ENCODE measurements around the gene CRY2. TPM values are rescaled to one million over a fixed set of nuclear protein-coding genes. Genes with fewer than 3 reads are reported as not detected.
"Not testable (repeated sequence)": the region's sequence is repeated elsewhere in the genome, so short reads cannot be mapped to it uniquely, and the experiment has no call there.

The CRY2 gene
- total RNA-seq, 1 donor from 2014 or later = 62.3 TPM

DNA sequence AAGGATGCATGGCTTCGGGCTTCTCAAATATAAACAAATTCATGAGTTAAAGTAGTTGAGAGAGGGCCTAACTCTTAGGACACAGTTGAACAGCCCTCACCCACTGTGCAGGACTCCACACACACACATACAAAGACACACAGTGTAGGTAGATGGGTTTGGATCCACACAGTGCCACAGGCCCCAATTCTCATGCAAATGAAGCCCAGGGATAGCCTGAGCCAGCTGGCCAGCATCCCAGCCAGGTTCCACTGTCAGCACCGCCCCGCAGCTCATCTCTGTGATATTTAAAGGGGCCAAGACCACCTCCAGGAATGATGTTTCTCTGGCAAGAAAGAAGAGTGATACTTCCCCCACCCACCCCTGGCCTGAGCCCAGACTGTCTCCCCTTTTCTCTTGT, 30.7 kb upstream of the CRY2 start:
- intact Hi-C loops (cut with DNase I) = no loop called here
- DNase-seq = no peak
- no peak overlapping the region for H3K4me3 ChIP-seq
- ATAC-seq = peak in 1 of 2 donors; percentile 48
- H3K27me3 ChIP-seq (ENCODE audit: low read depth) = no peaks in the 10 kb centered on the region
- H3K9me3 ChIP-seq = no peaks in the 10 kb centered on the region
- TF ChIP-seq, protein P1, sequence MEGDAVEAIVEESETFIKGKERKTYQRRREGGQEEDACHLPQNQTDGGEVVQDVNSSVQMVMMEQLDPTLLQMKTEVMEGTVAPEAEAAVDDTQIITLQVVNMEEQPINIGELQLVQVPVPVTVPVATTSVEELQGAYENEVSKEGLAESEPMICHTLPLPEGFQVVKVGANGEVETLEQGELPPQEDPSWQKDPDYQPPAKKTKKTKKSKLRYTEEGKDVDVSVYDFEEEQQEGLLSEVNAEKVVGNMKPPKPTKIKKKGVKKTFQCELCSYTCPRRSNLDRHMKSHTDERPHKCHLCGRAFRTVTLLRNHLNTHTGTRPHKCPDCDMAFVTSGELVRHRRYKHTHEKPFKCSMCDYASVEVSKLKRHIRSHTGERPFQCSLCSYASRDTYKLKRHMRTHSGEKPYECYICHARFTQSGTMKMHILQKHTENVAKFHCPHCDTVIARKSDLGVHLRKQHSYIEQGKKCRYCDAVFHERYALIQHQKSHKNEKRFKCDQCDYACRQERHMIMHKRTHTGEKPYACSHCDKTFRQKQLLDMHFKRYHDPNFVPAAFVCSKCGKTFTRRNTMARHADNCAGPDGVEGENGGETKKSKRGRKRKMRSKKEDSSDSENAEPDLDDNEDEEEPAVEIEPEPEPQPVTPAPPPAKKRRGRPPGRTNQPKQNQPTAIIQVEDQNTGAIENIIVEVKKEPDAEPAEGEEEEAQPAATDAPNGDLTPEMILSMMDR (IDR thresholded peaks at IDR 0.05) = no peak
- no peaks in the 10 kb centered on the region for H3K4me1 ChIP-seq
- H3K27ac ChIP-seq = no peak overlapping the region
- peaks cover 11% of the 10 kb centered on the region for H3K36me3 ChIP-seq

DNA sequence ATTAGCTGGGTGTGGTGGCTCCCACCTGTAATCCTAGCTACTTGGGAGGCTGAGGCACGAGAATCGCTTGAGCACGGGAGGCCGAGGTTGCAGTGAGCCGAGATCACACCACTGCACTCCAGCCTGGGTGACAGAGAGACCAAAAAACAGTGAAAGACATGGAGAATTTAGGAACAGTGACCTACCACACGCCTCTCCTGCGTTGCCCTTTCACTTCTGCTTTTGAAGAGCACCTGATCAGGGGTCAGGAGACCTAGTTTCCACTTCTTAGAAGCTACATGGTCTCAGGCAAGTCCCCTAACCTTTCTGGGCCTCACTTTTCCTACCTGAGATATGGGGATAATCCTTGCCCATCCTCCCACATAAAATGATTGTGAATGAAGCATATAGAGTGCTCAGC, 30.1 kb upstream of the CRY2 start:
- intact Hi-C loops (cut with DNase I) = no loop called here
- ATAC-seq (no peak), DNase-seq (no peak)
- H3K4me3 ChIP-seq = no peak overlapping the region
- no peaks in the 10 kb centered on the region for H3K4me1 ChIP-seq
- no peak overlapping the region for H3K27ac ChIP-seq
- peaks cover 6% of the 10 kb centered on the region for H3K36me3 ChIP-seq
- no peaks in the 10 kb centered on the region for H3K9me3 ChIP-seq
- H3K27me3 ChIP-seq (ENCODE audit: low read depth) = no peaks in the 10 kb centered on the region
- TF ChIP-seq, protein P1 (IDR thresholded peaks at IDR 0.05) = no peak

DNA sequence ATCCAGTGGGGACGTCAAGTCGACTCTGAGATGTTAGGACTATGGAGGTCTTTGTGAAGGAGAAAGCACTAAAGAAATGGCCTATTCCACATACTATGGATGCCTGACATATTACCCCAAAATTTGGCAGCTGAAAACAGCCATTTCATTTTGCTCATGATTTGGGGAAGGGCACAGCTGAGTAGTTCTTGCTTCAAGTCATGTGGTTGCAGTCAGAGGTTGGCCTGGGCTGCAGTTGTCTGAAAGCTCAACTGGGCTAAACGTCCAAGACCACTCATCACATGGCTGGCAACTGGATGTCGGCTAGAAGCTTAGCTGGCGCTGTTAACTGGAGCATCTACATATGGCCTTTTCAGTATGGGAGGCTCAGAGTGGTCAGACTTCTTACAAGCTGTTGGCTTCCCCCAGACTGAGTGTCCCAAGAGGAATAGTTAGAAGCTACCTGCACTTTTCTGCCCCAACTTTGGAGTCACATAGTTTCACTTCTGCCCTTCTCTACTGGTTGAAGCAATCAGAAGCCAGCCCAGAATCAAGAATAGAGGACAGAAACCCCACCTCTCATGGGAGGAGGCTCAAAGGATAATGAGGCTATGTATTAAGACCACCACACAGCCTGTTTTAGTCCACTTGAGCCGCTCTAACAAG, 28.2 kb upstream of the CRY2 start:
- no peaks in the 10 kb centered on the region for H3K9me3 ChIP-seq
- intact Hi-C loops (cut with DNase I) = no loop called here
- no peak for DNase-seq
- H3K27ac ChIP-seq = no peak overlapping the region
- ATAC-seq = no peak
- no peaks in the 10 kb centered on the region for H3K27me3 ChIP-seq (ENCODE audit: low read depth)
- H3K4me3 ChIP-seq = no peak overlapping the region
- H3K4me1 ChIP-seq = peaks cover 12% of the 10 kb centered on the region
- no peaks in the 10 kb centered on the region for H3K36me3 ChIP-seq
- TF ChIP-seq, protein P1 (IDR thresholded peaks at IDR 0.05) = no peak

DNA sequence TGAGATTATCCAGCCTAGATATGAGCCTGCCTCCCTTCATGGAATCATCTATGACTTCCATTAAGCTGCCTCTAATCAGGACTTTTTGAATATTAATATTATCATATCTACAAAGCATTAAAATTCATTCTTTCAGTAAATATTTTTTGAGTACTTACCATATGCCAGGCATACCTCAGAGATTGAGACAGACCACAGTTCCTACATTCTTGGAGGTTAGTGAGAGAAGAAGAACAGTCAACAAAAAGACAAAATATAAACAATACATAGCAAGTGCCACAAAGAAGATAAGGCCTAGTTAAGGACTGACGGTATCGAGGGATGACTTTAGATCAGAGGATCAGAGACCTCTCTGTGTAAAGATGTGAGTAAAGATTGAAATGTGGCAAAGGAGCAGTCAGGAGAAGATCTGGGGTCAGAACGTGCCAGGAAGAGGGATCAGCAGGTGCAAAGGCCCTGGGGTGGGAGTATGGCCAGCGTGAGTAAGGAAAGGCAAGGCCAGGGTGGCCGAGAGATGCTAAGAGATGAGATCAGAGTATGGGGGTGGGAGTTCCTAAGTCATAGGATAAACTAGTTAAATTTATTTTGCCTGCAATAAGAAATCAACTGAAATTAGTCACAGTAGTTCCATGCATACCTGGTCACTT, 26.9 kb upstream of the CRY2 start:
- ATAC-seq (no peak), DNase-seq (no peak)
- no peaks in the 10 kb centered on the region for H3K36me3 ChIP-seq

DNA sequence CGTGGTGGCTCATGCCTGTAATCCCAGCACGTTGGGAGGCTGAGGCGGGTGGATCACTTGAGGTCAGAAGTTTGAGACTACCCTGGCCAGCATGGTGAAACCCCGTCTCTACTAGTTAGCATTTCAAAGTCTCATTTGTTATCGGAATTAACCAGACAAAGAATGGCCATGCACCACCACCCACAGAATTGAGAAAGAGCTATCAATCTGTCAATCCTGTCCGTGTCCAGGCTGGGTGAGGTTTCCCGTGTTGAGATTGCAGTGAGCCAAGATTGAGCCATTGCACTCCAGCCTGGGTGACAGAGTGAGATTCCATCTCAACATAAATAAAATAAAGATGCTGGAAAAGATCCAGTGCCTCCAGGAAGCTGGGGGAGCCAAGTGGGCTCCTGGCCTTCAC, 20.8 kb upstream of the CRY2 start:
- DNase-seq; H3K9me3 ChIP-seq; H3K36me3 ChIP-seq; H3K4me3 ChIP-seq; H3K27me3 ChIP-seq (ENCODE audit: low read depth); intact Hi-C loops (cut with DNase I); H3K27ac ChIP-seq; ATAC-seq: not testable (repeated sequence)
- H3K4me1 ChIP-seq = peaks cover 12% of the 10 kb centered on the region

More for the DNA sequence above, 26.9 kb upstream of the CRY2 start:
- Histone ChIP-seq H3K27ac (no peak overlapping the region), H3K4me3 (no peak overlapping the region), H3K27me3 (ENCODE audit: low read depth) (no peaks in the 10 kb centered on the region), H3K4me1 (peaks cover 12% of the 10 kb centered on the region), H3K9me3 (no peaks in the 10 kb centered on the region)
- intact Hi-C loops (cut with DNase I) = no loop called here
- TF ChIP-seq, protein P1 (IDR thresholded peaks at IDR 0.05) = no peak

DNA sequence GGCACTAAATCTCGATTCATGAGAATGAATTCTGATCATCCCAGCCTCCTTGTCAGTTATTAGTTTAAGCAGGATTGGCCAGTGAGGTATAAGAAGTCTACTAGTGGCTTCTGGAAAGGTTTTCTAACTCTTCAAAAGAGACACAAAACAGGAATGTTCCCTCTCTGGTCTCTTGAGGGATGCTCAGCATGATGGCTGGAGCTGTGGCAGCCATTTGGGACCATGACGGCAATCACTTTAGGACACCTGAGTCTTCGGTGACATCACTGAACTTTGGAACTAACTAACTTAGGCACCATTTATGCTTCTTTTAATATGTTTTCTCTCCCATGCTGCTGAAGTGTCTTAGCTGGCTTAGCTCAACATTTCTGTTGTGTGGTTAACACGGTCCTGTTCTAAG, 20.2 kb upstream of the CRY2 start:
- no peak for ATAC-seq
- H3K27me3 ChIP-seq (ENCODE audit: low read depth) = no peaks in the 10 kb centered on the region
- intact Hi-C loops (cut with DNase I) = no loop called here

More for the DNA sequence above, 20.2 kb upstream of the CRY2 start:
- TF ChIP-seq, protein P1 (IDR thresholded peaks at IDR 0.05) = no peak
- DNase-seq = no peak
- H3K4me3 ChIP-seq = no peak overlapping the region
- no peaks in the 10 kb centered on the region for H3K9me3 ChIP-seq
- H3K27ac ChIP-seq = no peak overlapping the region
- H3K4me1 ChIP-seq = peaks cover 12% of the 10 kb centered on the region
- no peaks in the 10 kb centered on the region for H3K36me3 ChIP-seq
